Measurements from ENCODE around the gene NTRK2. TPM values are rescaled to one million over a fixed set of nuclear protein-coding genes. Genes with fewer than 3 reads are reported as not detected.
A peak's percentile ranks its signal among the peaks of the same experiment; 100 is the strongest.

NTRK2 gene
- under 1 TPM; 0.18 to 0.49 (median 0.30) TPM for total RNA-seq
- long read RNA-seq = 0 reads

DNA sequence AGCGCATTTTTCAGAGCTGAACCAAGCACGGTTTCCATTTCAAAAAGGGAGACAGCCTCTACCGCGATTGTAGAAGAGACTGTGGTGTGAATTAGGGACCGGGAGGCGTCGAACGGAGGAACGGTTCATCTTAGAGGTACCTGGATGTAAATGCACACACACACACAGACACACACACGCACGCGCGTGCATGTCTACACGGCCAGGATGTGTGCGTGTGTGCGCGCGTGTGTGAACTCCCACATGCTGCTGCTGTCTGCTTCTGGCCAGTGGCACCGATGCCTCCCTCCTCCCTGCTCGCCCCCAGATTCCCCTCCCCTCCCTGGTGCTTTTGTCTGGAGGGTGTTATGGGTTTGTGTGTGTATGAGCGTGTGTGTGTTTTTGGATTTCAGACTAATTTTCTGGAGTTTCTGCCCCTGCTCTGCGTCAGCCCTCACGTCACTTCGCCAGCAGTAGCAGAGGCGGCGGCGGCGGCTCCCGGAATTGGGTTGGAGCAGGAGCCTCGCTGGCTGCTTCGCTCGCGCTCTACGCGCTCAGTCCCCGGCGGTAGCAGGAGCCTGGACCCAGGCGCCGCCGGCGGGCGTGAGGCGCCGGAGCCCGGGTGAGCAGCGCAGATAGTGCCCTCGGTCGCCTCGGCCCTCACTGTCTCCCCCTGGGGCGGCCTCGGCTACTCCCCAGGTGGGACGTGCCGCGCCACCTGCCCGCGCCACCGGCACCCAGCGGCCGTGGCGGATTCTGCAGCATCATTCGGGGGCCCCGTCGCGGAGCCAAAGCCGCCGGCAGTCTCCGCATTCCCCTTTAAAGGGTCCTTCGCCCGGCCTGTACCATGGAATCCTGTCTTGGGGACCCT lies at the start of gene NTRK2:
TSS of gene NTRK2 (plus strand) at position 442 of the 850 bp plus-strand sequence. CDS start 1,020 bp downstream, outside the sequence.
- Histone ChIP-seq H3K27ac (no peak within 1 kb of the TSS), H3K27me3 (peaks cover 4 to 6% of the 10 kb centered on the region in 2 donors), H3K9me3 (no peaks in the 10 kb centered on the region), H3K4me1 (peaks cover 0 to 25% (median 0%) of the 10 kb centered on the region in 4 donors), H3K36me3 (no peaks in the 10 kb centered on the region), H3K4me3 (peak within 1 kb of the TSS; percentile 9 to 37 (median 20))
- intact Hi-C loops (cut with DNase I) = no loop called here
- WGBS (ENCODE audit: insufficient coverage, low coverage, low lambda C conversion rate, missing lambda C conversion rate) = 5% methylated on average over 23 of the region's 69 CpGs
- TF ChIP-seq POLR2A (IDR thresholded peaks at IDR 0.05) = no peak
- peak in 1 of 3 donors; percentile 28 for DNase-seq
- no peak for ATAC-seq

- WGBS (ENCODE audit: insufficient coverage, low coverage, low lambda C conversion rate, missing lambda C conversion rate) = 34% methylated on average over 2 of the region's 2 CpGs
- Histone ChIP-seq H3K4me3 (no peak overlapping the region), H3K27ac (no peak overlapping the region), H3K36me3 (no peaks in the 10 kb centered on the region), H3K27me3 (no peaks in the 10 kb centered on the region), H3K4me1 (no peaks in the 10 kb centered on the region), H3K9me3 (no peaks in the 10 kb centered on the region)
- intact Hi-C loops (cut with DNase I) = no loop called here
- ATAC-seq (no peak), DNase-seq (no peak)
- TF ChIP-seq POLR2A (IDR thresholded peaks at IDR 0.05) (no peak), CTCF (IDR thresholded peaks at IDR 0.05) (no peak)
These were observed 49.2 kb upstream of the NTRK2 start for GRCh38 chr9:84620338-84620737.

- DNase-seq (no peak), ATAC-seq (no peak)
- Histone ChIP-seq H3K36me3 (no peaks in the 10 kb centered on the region), H3K4me3 (no peak overlapping the region), H3K9me3 (no peaks in the 10 kb centered on the region), H3K27ac (no peak overlapping the region), H3K4me1 (no peaks in the 10 kb centered on the region), H3K27me3 (no peaks in the 10 kb centered on the region)
- intact Hi-C loops (cut with DNase I) = no loop called here
- TF ChIP-seq CTCF (IDR thresholded peaks at IDR 0.05) (no peak), POLR2A (IDR thresholded peaks at IDR 0.05) (no peak)
- 75% methylated on average over 2 of the region's 2 CpGs for WGBS (ENCODE audit: insufficient coverage, low coverage, low lambda C conversion rate, missing lambda C conversion rate)
These were observed 47.7 kb upstream of the NTRK2 start for GRCh38 chr9:84621811-84622210.

- no peaks in the 10 kb centered on the region for H3K4me1 ChIP-seq
These were observed 46.5 kb upstream of the NTRK2 start for GRCh38 chr9:84622981-84623380.

More at GRCh38 chr9:84622981-84623380, 46.5 kb upstream of the NTRK2 start:
- no peaks in the 10 kb centered on the region for H3K9me3 ChIP-seq
- no peak for DNase-seq
- no peaks in the 10 kb centered on the region for H3K36me3 ChIP-seq
- ATAC-seq = no peak
- no peak for TF ChIP-seq CTCF (IDR thresholded peaks at IDR 0.05)
- no peak for TF ChIP-seq POLR2A (IDR thresholded peaks at IDR 0.05)
- no peaks in the 10 kb centered on the region for H3K27me3 ChIP-seq
- no peak overlapping the region for H3K4me3 ChIP-seq
- H3K27ac ChIP-seq = no peak overlapping the region
- intact Hi-C loops (cut with DNase I) = no loop called here
- 39% methylated on average over 7 of the region's 7 CpGs for WGBS (ENCODE audit: insufficient coverage, low coverage, low lambda C conversion rate, missing lambda C conversion rate)
